Measurements from ENCODE around the gene RIOK2.
A peak's percentile ranks its signal among the peaks of the same experiment; 100 is the strongest.

The RIOK2 gene

DNA sequence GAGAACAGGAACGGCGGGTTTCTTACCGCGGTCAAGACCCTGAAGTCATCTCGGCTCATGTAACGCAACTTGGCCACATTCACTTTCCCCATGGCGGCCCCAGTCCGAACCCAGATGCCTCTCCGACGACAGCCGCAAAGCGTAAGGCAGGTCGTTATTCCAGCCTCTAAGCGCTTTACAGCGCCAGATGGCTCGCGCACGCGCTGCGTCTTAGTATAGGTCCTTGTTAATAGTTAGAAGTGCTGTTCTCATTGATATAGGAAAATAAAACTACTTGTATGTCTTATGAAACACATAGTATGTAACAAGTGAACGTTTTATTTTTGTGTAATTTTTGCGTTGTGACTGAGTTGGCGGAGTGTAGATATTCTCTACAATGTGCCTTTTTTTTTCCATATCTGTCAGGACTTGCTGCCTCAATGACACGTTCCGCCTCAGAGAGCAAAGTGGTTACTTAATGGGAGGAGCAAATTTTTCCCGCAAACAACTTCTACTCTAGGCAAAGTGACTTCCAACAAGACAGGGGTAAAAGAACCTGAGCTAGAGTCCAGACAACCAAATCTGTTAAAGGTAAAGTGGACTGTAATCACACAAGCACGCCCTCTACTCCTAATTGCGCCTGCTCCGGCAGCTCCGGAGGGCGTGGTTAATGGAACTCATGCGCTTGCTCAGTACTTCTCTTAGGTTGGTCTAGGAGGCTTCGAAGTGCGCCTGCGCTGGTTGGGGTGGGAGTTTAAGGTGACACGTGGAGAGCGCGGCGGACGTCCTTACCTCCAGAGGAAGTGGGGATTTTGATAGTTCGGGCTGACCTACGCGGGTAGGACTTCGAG, at the start of gene RIOK2:
Gene RIOK2, minus strand, starts transcription at position 148 of the 830 bp plus-strand sequence. Its CDS starts 56 bp downstream, at position 92.
- TF ChIP-seq, protein P1, sequence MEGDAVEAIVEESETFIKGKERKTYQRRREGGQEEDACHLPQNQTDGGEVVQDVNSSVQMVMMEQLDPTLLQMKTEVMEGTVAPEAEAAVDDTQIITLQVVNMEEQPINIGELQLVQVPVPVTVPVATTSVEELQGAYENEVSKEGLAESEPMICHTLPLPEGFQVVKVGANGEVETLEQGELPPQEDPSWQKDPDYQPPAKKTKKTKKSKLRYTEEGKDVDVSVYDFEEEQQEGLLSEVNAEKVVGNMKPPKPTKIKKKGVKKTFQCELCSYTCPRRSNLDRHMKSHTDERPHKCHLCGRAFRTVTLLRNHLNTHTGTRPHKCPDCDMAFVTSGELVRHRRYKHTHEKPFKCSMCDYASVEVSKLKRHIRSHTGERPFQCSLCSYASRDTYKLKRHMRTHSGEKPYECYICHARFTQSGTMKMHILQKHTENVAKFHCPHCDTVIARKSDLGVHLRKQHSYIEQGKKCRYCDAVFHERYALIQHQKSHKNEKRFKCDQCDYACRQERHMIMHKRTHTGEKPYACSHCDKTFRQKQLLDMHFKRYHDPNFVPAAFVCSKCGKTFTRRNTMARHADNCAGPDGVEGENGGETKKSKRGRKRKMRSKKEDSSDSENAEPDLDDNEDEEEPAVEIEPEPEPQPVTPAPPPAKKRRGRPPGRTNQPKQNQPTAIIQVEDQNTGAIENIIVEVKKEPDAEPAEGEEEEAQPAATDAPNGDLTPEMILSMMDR (IDR thresholded peaks at IDR 0.05; ENCODE audit: insufficient read depth, missing control alignments): no peak
- no peak for FAIRE-seq
- DNase-seq (ENCODE audit: insufficient read length, low spot score): peak; percentile 29

DNA sequence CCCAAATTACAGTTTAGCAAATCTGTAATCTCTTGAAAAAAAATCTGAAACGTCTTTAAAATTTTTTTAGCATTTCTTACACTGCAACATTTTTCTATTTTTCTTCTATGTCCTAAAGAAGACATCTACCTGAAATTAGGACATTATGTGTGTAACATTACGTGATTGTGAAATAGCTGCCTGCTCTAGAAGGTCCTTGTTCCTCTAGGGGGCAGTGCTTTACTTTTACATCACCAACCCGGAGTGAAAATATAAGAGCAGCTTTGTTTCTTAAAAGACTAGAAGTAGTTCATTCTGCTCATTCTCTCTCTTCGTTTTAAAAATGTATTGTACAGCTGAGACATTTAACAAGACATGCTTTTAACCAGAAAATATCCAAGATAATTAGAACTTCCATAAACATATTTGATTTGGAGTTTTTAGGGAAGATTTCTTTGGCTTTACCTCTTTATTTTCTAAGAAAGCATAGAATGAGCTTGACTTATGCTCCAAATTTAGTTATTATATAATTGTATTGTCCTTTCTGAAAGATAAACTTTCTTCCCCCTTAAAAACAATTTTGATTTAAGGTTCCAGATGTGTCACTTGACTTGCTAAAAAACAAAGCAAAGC, 48.1 kb upstream of the RIOK2 start:
- FAIRE-seq: peak; percentile 91
- no peak for DNase-seq (ENCODE audit: insufficient read length, low spot score)
- TF ChIP-seq, protein P1 (IDR thresholded peaks at IDR 0.05; ENCODE audit: insufficient read depth, missing control alignments): peak; percentile 85

DNA sequence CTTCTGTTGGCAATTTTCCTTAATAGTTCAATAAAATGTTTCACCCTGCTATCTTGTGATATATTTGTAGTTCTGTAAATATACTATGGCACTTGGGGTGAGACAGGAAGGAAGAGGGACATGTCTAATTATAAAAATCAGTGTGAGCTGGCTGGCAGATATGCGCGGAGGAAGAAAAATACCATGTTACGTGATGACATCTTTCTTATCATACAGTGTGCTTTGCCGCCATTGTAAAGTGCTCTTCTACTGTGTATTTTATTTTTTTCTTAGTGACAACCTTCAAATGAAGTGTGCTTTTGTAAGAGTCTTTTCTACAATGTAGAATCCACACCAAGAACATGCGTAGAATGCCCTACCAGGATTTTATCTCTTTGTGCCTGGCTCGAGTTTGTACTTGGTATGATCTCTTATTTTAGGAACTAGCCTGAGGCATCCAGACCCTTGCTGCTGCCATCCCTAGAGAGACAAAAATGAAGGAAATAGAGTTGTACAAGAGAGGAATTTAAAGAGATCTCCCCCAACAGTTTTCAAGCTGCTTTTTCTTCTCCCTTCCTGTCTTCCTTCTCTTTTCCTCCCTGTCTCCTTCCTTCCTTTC, 46.7 kb upstream of the RIOK2 start:
- FAIRE-seq: no peak
- TF ChIP-seq, protein P1 (IDR thresholded peaks at IDR 0.05; ENCODE audit: insufficient read depth, missing control alignments): no peak
- DNase-seq (ENCODE audit: insufficient read length, low spot score): no peak

DNA sequence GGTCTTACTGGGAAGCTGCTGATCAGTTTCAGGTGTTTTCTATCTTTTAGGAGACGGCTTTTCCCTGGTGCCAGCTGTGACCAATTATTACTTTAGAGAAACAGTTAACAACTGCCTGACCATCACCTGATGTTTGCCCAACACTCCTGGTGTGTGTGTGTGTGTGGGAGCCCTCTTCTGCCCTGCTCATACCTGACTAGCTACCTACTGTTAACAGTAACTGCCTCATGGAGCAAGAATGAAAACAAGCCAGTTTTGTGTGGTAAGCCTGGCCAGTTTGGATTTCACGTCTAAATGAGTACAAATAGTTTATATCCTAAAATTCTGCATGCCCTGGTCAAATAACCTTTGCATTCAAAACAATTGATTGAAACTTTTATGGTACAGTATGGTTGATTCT, 46.1 kb upstream of the RIOK2 start:
- DNase-seq (ENCODE audit: insufficient read length, low spot score): no peak
- TF ChIP-seq, protein P1 (IDR thresholded peaks at IDR 0.05; ENCODE audit: insufficient read depth, missing control alignments): no peak
- FAIRE-seq: no peak

DNA sequence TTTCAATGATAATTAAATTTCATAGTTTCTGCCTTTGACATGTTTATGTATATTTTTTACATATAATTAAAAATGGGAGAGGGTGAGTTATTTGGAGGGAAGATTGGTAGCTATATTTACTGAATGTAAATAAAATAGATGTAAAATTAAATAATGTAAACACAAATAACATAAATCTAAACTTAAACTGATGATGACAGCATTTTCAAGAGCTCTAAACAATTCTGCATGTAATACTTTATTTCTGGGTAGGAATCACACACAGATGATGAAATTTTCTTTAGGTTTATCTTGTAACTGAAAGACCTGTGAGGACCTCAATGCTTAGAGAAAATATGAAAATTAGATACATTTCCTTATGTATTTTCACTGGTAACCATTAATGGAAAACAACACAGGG, 42.2 kb upstream of the RIOK2 start:
- FAIRE-seq: no peak
- TF ChIP-seq, protein P1 (IDR thresholded peaks at IDR 0.05; ENCODE audit: insufficient read depth, missing control alignments): no peak
- DNase-seq (ENCODE audit: insufficient read length, low spot score): no peak

DNA sequence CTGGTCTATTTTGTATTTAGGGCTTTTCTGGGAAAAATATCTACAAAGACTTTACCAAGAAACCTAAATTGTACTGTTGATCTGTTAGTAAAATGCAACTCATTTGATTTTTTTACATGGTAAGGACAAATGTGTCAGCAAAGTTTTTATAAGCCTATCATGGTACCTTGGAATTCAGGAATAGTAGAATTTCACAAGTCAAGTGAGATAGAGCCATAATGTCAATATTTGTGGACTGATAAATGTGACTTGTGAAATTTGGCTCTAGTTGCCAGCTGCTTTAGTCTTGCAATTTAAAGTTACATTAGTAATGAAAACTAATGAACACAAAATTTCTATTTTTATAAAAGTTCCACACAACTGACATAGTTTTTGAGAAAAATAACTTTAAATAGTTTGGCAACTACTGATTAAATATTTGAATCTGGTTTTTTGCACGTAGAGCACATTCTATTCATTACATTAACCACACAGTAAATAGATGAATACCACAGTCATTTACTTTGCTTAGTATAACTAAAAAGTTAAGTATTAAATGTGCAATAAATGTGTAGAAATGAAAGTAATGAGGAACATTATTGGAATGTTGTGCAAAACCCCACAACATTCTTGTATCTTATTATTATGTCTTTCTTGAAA, 41.2 kb upstream of the RIOK2 start:
- FAIRE-seq (no peak), DNase-seq (ENCODE audit: insufficient read length, low spot score) (no peak)
- TF ChIP-seq, protein P1 (IDR thresholded peaks at IDR 0.05; ENCODE audit: insufficient read depth, missing control alignments): no peak

Data from D721Med (cell line).